Endometrial microvascular endothelial cells (primary cell): ENCODE results near the gene NDEL1. TPM values are rescaled to one million over a fixed set of nuclear protein-coding genes. Genes with fewer than 3 reads are reported as not detected.

ENCODE experiments used
- in situ Hi-C: cut with HindIII; loops from 2 replicates; pipeline ENCODE4 v1.10.0; 2017; ENCODE audit warnings: low sequenced_read_pairs, low pct_unique_long_range_greater_than_20kb; ENCODE audit errors: inconsistent ontology term
- total RNA-seq: library from RNA; depleted of rRNA; stranded (reverse); fragments of >200 nt; gene quantifications from one replicate; pipeline ENCODE4 v1.2.3, GENCODE V29; 2015; ENCODE audit errors: inconsistent ontology term

Gene NDEL1
- total RNA-seq, 1 donor from 2014 or later: 63.9 TPM

DNA sequence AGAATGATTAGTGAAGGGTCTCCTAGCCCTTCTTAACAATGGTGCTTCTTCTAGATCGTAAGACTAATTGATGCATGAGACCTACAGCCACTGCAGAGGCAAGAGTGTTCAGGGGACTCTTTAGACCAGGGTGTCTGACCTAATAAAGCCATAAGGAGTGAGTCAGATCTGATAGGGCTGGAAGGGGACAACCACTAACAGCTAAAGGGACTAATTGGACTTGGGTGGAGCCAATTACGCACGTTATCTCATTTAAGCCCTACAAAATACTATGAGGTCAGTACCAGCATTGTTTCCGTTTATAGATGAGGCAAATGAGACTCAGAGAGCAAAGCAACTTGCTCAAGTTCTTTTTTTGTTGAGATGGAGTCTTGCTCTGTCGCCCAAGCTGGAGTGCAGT is 23.6 kb upstream of the NDEL1 start:
- in situ Hi-C loops: no loop called here

- in situ Hi-C loops: no loop called here
These were observed 22.4 kb upstream of the NDEL1 start for GRCh38 chr17:8413328-8413727.

DNA sequence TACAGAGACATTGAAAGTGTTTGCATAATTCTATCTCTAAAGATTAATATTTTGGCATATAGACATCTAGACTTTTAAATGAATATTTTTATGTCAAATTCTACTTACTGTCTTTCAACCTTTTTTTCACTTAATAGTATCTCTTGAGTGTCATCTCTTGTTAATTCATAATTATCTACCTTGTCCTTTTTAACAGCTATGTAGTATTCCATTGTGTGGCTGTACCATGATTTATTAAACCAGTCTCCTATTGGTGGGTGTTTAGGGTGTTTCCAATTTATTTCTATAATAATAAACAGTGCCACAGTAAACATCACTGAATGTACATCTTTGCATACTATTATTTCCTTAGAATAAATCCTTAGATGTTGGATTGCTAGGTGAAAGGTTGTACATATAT is 21.7 kb upstream of the NDEL1 start:
- in situ Hi-C loops: no loop called here

GRCh38 chr17:8417806-8418205 is 17.9 kb upstream of the NDEL1 start:
- in situ Hi-C loops: no loop called here

DNA sequence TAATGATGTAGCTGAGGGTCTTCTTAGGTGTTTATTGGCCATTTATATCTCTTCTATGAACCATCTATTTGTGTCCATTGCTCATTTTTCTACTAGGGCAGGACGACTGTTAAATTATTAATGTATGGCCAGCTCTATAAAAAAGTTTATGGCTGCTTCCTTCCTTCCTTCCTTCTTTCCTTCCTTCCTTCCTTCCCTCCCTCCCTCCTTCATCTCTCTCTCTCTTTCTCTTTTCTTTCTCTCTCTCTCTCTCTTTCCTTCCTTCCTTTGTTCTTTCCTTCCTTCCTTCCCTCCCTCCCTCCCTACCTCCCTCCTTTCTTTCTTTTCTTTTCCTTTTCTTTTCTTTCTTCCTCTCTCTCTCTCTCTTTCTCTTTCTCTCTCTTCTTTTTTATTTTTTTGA is 17.2 kb upstream of the NDEL1 start:
- in situ Hi-C loops: no loop called here

DNA sequence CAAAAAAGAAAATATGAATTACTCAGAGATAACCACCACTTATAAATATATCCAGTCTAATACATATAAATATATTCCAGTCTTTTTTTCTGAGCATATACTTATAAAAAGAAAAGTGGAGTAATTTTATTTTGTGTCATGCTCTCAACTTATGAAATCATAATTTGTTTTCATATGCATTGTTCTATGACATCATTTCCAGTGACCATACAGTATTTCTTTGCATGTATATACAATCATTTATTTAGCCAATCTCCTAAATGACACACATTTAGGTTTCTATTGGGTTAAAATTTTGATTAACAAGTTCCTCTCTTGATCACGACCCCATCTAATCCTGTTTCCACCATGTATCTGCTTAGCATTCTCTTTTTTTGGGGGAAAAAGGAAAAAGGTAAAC is 16.4 kb upstream of the NDEL1 start:
- in situ Hi-C loops: no loop called here

DNA sequence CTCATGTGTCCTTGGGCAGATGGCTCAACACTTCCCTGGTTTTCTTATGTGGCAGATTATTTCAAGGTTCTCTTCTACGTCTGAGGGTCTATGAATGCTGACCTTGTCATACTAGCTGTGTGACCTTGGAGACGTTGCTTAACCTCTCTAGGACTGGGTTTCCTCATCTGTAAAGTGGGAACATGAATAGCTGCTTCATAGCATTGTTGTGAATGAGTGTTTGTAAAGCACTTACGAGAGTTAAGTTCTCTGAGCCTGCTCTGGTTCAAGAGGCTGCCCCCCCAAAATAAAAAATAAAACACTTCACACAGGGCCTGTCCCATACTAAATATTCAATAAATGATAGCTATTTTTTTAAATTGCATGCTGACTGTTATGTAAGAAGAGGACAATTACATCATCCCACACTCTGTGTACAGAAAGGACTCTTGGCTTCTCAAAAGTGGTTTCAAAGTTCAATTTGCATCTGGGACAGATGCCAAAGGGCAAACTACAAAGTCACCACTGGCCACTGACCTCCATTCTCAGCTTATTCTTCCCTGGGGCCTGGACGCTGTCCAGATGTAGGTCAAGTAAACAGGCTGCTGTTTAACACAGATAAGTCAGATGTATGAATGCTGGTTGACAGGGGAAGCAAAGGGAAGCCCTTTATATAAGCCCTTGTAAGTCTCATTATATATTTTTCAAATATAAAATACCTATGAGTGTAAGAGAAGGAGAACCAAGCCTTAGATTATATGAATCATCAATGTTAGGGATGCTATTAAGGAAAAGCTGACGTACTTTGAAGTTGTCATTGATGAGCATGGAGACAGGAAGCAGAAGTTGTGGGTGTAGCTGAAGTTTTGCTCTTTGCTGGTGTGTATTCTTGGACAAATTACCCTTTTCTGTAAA is 15.4 kb upstream of the NDEL1 start:
- in situ Hi-C loops: no loop called here

DNA sequence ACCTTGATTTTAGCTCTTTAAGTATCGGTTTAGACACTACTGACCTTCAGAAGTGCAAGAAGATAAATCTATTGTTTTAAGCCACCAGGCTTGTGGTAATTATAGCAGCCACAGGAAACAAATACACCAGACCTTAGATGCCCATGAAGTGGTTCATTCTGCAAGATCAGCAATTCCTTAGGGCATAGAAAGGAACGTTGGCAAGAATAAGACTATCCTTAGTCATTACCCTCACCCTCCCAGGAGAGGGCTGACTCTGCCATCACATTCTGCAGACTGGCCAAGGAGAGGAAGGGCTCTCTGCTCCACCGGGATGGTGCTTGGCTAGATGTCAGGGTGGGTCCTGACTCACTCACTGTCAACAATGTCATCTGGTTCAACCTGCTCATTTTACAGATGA is 14.1 kb upstream of the NDEL1 start:
- in situ Hi-C loops: no loop called here

DNA sequence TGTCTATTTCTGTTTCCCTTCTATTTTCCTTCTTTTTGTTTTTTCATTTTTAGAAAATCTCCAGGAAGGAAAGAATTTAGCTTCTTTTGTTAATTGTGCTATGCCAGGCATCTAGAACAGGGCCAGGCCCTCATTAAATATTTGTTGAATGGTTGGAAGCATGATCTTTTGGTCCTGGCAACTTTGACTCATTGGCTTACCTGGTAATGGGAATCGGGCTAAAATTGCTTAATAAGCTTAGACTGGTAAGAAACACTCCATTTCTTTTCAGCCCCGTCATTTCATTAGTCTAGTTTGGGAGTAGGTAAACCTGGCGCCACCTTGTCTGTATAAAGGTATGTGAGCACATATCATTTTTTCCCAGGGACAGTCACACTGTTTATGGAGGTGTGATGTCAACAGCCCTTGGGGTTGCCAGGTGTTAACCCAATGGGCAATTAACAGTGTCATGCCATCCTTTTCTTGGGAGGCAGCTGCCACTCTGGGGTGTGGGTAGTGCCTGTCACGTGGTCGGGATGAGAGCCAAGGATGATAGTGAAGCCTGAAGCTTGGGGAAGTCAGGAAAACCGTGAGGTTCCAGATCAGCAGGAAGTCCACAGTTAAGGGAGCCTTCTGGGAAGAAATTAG is 9.5 kb upstream of the NDEL1 start:
- in situ Hi-C loops: loop anchor here (25.0 kb wide), 1 partner anchor 336 kb away; the partner anchor contains the start of gene SPDYE4

DNA sequence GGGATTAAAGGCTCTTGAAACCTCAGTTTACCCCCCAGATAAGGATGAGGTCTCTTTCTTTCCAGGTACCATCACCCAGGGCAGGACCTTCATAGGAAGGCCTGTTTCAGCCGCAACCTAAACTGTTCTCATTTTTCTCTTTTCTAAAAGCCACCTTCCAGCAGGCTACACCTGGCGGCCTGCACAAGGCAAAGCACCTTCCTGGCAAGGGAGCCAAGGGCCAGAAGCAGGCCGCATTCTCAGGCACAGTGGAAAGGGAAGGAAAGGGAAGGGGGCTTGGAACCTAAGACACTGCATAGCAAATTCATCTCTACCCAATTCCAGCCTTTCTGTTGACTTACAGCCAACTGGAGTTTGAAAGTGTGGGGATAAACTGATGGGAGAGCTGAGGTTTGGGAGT is 8.9 kb upstream of the NDEL1 start:
- in situ Hi-C loops: loop anchor here (25.0 kb wide), 1 partner anchor 335 kb away; the partner anchor contains the start of gene SPDYE4

- in situ Hi-C loops: loop anchor here (25.0 kb wide), 1 partner anchor 331 kb away; the partner anchor contains the start of gene SPDYE4
These were observed 4.7 kb upstream of the NDEL1 start for GRCh38 chr17:8430966-8431365.

DNA sequence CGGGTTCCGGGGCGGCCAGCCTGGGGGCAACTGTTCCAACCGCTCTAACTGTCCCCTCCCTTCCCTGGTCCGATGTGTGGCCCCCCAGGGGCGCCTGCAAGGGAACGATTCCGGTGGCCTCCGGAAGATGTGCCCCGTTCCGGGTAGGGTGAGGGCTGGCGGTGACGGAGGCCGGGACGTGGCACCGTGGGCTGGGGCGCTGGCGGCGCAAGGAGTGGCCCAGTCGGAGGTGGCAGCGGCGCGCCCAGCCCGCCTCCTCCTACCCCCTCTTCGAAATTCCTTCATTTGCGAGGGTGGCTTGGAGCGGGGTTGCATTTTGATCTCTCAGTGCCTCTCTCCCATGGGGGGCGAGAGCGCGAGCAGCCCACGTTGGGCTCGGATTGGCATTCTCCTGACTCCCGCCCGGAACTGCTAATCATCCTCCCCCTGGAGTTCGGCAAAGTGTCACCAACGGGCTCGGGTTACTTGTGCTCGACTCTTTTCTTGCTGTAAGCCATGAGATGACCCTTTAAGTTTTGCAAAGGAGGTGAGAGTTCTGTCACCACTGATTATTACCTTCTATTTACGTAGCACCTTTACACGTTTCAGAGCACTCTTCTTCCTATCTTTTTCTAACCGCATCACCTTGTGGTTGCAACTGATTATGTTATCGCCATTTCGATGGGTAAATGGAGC is 622 bp downstream of the NDEL1 start:
- in situ Hi-C loops: loop anchor here (25.0 kb wide), 1 partner anchor 326 kb away; the partner anchor contains the start of gene SPDYE4

DNA sequence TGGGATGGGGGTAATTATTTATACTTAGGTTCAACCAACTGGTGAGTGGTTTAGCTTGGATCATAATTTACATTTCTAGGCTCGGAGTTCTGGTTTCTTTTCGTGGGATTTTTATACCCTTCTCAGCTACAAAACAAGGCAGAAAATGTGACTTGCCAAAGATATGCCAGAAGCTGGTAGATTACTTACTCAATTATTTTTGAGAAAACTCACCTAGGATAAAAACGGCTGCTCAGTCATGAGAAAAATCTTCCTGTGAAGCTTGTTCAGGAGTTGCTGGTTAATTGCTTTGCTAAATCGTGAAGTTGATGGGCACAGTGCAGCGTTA is 1.1 kb downstream of the NDEL1 start:
- in situ Hi-C loops: loop anchor here (25.0 kb wide), 1 partner anchor 325 kb away; the partner anchor contains the start of gene SPDYE4

DNA sequence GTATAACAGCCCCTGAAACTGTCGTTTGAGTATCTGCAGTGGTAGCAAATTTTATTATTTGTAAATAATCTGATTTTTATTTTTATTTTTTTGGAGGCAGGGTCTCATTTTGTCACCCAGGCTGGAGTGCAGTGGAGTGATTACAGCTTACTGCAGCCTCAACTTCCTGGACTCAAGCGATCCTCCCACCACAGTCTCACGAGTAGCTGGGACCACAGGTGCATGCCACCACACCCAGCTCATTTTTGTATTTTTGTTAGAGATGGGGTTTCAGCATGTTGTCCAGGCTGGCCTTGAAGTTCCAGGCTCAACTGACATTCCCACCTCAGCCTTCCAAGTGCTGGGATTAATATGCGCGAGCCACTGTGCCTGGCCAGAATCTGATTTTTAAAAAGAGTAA is 2.8 kb downstream of the NDEL1 start:
- in situ Hi-C loops: loop anchor here (25.0 kb wide), 1 partner anchor 324 kb away; the partner anchor contains the start of gene SPDYE4

GRCh38 chr17:8439681-8440080 is 4.0 kb downstream of the NDEL1 start:
- in situ Hi-C loops: loop anchor here (25.0 kb wide), 1 partner anchor 323 kb away; the partner anchor contains the start of gene SPDYE4

DNA sequence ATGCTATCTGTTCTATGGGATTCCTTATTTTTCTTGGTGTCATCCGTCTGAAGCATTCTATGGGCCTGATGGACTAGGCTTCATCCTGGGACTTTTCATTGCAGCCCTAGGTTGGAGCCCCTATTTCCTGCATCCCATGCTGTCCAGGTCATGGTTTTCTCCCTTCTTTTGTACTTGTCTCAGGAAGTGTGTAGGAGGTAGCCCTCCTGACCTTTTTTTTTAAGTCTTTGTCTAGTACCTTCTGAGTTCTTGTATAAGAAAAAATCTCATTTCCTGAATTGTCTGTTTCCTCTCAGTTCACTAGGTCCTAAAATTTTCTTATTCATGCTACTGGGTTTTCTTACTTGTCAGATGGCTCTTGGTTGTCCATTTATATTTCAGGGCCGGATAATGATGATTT is 6.0 kb downstream of the NDEL1 start:
- in situ Hi-C loops: loop anchor here (25.0 kb wide), 1 partner anchor 321 kb away; the partner anchor contains the start of gene SPDYE4

- in situ Hi-C loops: loop anchor here (25.0 kb wide), 1 partner anchor 320 kb away; the partner anchor contains the start of gene SPDYE4
These were observed 6.6 kb downstream of the NDEL1 start for GRCh38 chr17:8442310-8442709.

DNA sequence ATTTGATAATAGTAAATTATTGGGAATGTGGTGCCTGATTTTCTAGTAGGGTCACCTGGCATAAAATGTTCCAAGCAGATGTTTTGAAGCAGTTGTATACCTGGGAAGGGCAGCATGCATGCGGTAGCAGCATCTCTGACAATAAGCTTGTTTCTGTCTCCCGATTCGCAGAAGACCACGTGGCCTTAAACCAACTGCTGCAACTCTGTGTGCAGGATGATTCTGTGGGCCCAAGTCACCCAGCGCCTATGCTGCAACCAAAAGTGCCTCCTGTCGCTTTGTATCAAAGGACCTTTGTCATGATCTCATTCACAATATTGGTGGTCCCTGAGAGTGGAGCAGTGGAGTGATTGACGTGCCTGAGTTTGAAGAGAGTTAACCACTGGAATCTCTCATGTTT is 8.1 kb downstream of the NDEL1 start:
- in situ Hi-C loops: loop anchor here (25.0 kb wide), 1 partner anchor 319 kb away; the partner anchor contains the start of gene SPDYE4

GRCh38 chr17:8444494-8444893 is 8.8 kb downstream of the NDEL1 start:
- in situ Hi-C loops: loop anchor here (25.0 kb wide), 1 partner anchor 318 kb away; the partner anchor contains the start of gene SPDYE4
